Right renal cortex interstitium (tissue), 3 donors: ENCODE measurements around the gene SIVA1. TPM values are rescaled to one million over a fixed set of nuclear protein-coding genes. Genes with fewer than 3 reads are reported as not detected.

Experiments used
- DNase-seq, 3 donors: peaks; one replicate each; pipeline ENCODE4 v3.0.0-alpha.2; 2013; ENCODE audit warnings: low read depth in 3 of 3, low spot score in 2 of 3
- polyA plus RNA-seq, 3 donors: library from polyadenylated mRNA; unstranded; fragments of 120-200 nt; gene quantifications; one replicate each; pipeline ENCODE4 v1.2.1, GENCODE V29; 2013; ENCODE audit not compliant: insufficient read length in 3 of 3

Gene SIVA1
- polyA plus RNA-seq, 3 donors, result 45.3 to 63.5 (median 54.5) TPM

- no peak for DNase-seq
Measured at GRCh38 chr14:104794631-104794992, 41.7 kb downstream of the SIVA1 start.

- DNase-seq, result no peak
Measured at GRCh38 chr14:104794993-104795780, 42.2 kb downstream of the SIVA1 start, which contains the start of gene AKT1. AKT1 (minus strand) TSS chr14:104795748; CDS start chr14:104792643, 3,105 bp downstream.

DNA sequence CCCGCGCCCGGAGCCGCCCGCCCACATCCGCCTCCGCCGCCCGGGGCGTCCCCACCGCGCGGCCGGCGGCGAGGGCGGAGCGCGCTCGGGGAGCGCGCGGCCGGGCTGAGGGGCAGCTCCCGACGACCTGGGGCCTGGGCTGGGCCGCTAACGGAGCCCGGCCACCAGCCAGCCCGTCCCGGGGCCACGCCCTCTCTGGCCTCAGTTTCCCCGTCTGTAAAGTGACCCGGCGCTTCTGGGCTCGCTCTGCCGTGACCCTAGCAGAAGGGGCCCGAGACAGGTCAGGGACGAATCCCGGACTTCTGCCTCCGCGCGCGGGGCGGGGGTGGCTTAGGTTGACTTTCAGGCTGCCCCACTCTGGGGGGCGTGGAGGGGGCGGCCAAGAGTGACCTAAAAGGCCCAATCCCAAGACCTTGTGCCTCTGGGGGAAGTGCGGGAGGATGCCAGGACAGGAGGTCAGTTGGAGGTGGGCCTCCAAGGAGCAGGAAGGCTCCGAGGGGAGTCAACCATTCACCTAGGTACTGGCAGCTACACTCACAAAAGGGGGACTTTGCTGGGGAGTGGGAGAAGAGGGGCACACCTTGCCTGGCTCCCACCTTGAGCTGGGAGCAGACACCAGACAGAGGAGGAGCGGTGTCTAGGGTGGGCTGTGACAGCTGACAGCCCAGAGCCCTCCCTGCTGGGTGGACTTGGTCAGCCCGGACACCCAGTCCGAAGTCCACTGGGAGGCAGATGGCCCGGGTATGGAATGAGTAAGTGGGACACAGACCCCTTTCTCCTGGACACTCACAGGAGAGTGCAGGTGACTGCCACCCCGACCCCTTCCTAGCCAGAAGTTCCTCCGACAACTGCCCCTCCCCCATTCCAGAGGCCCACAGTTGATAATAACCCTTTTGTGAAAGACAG lies 43.1 kb downstream of the SIVA1 start:
- DNase-seq, result no peak

DNA sequence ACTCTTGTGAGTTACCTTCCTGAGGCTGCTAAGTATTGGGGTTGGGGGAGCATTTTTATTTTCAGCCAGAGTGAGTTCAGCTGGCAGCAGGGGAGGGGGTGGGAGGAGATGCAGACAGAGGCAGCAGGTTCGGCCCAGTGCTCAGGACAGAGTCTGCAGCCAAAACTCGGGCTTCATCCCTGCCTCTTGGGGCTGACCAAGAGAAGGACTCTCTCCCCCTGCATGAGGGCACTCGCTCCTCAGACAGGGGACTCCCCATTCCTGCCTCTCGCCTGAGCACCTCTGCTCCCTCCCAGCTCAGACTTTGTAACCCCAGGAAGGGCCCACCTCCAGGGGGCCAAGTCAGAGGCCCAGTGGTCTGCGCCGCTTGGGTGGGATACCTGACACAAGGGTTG lies 43.7 kb downstream of the SIVA1 start:
- no peak for DNase-seq

GRCh38 chr14:104797115-104798044 lies 44.4 kb downstream of the SIVA1 start:
- no peak for DNase-seq

DNA sequence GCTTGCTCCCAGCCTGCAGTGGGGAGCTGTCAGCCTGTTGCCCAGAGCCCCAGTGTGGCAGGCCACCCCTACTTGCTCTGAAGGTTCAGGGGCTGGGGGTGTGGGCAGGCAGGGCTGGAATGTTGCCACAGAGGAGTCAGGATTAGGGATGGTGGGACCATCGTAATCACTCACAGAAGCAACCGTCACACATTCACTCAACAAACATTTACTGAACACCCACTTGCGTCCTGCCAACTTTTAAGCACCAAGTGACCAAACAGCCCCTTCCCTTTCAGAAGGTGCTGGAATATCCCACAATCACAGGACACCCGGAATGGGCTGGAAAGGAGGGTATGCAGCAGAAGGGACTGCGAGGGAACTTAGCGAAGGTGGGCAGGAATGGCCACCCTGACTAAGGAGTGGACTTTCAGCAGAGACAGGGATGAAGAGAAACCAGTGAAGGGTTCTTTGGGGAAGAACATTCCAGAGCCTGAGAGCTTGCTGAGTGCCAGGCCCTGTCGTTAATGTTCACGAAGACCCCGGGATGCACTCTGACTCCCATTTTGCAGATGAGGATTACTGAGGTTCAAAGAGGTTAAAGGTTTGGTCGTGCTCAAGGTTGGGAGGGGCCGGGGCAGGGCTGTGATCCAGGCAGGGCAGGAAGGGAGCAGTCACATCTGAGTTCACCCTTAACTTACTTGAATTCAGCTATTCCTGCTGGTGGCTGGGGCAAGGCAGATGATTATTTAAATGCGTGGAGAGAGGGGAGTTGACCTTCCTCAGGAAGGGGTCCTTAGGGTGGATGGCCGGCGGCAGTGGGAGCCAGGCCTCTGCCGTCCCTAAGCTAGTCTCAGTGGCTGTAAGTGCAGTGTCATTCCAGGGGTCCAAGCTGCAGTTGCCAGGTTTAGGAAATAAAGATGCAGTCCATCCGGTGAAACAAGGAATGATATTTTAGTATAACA lies 45.6 kb downstream of the SIVA1 start:
- no peak for DNase-seq

DNA sequence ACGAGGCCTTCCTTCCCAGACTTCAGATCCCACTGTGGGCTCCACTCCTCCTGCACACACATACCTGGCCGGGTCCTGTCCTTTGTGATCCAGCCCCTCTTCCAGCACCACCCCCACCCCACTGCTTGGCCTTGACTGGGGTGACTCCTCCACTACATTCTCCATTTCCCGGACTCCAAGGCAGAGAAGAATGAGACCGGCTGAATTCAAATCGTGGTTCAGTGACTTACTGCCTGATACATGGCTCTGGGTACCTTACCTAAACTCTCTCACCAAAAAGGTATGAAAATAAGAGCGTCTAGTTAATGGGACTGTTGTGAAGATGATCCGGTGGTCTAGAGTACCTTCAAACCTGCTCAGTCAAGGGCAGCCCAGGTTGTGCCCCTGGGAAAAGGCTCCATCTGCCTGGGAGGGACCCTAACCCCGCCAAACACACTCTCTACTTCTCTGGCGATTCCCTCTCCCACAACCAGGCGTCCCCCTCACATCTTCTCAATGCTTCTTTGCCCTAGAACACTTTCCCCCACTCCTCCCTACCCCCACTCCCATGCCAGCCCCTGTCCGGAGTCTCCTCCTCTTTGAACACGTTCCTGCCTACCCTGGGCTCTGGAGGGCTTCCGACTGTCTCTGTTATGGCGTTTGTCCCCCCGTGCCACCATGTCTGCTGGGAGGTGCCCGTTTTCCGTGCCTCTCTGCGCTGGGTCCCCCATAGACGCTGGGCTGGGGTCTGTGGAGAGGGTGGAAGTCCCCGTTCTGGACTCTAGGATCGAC lies 46.5 kb downstream of the SIVA1 start:
- DNase-seq, result no peak

DNA sequence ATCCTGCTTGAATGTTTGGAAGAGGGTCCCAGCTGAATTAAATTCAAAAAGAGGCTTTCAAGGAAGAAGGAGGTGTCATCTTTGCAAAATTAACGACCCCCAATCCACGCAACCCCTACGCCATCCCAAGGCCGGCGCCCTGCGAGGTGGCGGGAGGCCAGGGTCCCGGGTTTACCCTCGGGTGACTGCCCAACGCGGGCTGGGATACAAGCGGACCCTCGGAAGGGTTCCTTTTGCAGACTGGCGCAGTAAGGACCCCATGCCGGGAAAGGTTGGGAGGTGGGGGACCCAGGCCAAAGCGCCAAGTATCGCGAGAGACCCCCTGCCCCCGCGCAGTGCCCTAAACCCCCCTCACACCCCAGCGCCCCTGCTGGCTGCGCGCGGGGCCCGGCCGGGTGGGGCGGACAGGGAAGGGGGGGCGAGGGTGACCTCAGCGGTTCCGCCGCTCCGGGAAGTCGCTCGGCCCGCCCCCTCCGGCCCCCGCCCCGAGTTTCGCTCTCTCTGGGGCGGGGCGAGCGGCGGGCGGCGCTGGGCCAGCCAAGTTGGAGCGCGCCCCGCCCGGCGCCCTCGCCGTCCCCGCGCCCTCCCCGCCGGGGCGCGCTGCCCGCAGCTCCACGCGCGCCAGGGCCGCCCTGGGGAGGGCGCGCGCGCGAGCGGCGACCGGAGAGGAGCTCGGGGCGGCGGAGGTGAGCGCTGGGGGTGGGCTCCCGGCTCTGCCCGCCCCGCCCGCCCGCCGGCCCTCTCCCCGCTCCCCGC lies 47.2 kb downstream of the SIVA1 start:
- DNase-seq, result no peak

GRCh38 chr14:104800771-104801519 lies 48.0 kb downstream of the SIVA1 start, which contains the start of gene ZBTB42:
ZBTB42 (plus strand) TSS chr14:104801101; CDS start chr14:104801198, 97 bp downstream.
- no peak for DNase-seq

DNA sequence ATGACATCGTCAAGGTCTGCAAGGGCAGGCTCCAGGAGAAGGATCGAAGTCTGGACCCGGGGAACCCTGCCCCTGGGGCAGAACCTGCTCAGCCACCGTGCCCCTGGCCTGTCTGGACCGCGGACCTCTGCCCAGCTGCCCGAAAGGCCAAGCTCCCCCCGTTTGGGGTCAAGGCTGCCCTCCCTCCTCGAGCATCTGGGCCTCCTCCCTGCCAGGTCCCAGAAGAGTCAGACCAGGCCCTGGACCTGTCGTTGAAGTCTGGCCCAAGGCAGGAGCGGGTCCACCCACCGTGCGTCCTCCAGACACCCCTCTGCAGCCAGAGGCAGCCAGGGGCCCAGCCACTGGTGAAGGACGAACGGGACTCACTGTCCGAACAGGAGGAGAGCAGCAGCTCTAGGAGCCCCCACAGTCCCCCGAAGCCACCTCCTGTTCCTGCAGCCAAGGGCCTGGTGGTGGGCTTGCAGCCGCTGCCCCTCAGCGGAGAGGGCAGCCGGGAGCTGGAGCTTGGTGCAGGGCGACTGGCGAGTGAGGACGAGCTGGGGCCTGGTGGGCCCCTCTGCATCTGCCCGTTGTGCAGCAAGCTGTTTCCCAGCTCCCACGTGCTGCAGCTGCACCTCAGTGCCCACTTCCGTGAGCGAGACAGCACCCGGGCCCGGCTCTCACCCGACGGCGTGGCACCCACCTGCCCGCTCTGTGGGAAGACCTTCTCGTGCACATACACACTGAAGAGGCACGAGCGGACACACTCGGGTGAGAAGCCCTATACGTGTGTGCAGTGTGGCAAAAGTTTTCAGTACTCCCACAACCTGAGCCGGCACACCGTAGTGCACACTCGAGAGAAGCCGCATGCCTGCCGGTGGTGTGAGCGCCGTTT lies 48.8 kb downstream of the SIVA1 start:
- no peak for DNase-seq

- no peak for DNase-seq
Measured at GRCh38 chr14:104802394-104803184, 49.6 kb downstream of the SIVA1 start.

DNA sequence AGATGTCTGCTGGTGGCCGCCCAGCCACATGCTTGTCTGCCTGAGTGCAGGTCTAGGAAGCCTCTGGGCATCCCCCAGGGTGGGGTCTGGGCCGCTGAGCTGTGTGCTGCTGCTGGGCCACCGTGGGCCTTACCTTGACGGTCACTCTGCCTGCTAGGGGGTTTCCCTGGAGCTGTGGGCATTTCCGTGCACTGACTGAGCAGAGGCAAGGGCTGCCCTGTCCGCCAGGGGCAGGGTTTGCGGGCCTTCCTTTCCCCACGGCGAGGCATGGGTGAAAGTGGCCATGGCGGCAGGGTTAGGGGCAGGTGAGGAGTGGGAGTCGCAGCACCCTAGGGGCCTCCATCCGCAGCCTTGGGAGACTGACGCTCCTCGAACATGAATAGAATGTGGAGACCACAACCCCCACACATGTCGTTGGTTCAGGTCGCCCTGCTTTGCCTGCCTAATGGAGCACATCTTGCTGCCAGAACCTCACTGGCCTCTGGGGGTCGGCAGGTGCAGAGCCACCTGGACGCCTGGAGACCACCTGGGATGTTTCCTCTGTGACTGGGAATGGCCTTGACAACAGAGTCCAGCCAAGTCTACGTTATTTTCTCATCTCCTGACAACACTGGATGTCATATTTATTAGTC lies 50.4 kb downstream of the SIVA1 start:
- no peak for DNase-seq

GRCh38 chr14:104803912-104804410 lies 51.0 kb downstream of the SIVA1 start:
- no peak for DNase-seq

DNA sequence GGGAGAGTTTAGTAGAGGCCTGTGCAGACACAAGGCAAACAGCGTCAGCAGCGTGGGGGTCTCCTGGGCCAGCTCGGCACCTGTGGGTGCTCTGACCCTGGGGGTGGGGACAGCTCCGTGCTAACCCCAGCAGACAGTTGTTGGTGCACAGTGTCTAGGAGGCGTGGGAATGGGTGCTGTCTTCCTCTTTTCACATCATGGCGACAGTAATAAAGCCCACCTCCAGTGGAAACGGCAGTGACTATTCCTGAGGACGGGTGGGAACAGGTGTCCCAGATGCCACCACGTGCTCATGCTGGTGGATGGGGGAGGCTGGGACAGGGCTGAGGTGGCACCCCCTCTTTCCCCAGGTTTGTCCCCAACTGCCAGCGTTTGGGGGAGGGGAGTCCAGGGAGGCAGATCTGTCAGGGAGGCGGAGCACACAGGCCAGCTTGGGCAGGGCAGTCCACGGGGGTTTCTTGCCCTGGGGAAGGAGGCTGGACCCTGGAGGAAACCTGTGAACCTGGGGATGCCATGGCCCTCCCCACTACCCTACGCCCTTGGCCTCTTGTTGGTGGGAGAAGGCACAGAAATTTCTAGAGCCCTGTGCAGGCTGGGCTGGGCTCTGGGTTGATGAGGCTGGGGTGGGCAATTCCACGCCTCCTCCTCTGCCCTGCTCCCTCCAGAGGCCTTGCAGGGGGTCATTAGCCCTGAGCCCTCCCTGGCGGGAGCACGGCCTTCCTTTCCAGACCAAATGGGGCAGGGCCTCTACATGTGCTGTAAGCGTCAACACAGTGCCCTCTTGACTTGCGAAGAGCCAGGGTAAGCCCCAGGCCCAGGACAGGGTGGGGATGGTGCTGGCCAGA lies 51.8 kb downstream of the SIVA1 start:
- no peak for DNase-seq
